Esophagus muscularis mucosa (tissue), 4 donors: ENCODE measurements around the gene CTSD. TPM values are rescaled to one million over a fixed set of nuclear protein-coding genes. Genes with fewer than 3 reads are reported as not detected.

Source experiments
- DNase-seq: peaks from one replicate; pipeline ENCODE4 v3.0.0-alpha.2; 2017; ENCODE audit errors: extremely low spot score
- H3K27ac ChIP-seq, 4 donors: fragments of 200-600 bp; sonication (generic); replicated peaks in 1 of 4; 1 replicate in 3 of 4; 2 replicates in 1 of 4; pipeline ENCODE4 v1.5.1; 2016 to 2019; ENCODE audit warnings: mild to moderate bottlenecking in 1 of 4
- H3K27me3 ChIP-seq, 4 donors: fragments of 200-600 bp; sonication (generic); one replicate each; pipeline versions ENCODE4 v1.5.1 to v1.6.0; 2016 to 2019
- H3K36me3 ChIP-seq, 4 donors: fragments of 200-600 bp; sonication (generic); one replicate each; pipeline ENCODE4 v1.5.1; 2016 to 2019
- H3K4me1 ChIP-seq, 4 donors: fragments of 200-600 bp; sonication (generic); one replicate each; pipeline ENCODE4 v1.5.1; 2016 to 2019
- H3K4me3 ChIP-seq, 4 donors: fragments of 200-600 bp; sonication (generic); 1 replicate in 2 of 4; 2 replicates in 2 of 4; pipeline ENCODE4 v1.5.1; 2016 to 2019; ENCODE audit warnings: mild to moderate bottlenecking in 4 of 4, moderate library complexity in 1 of 4
- H3K9me3 ChIP-seq, 4 donors: fragments of 200-600 bp; sonication (generic); 1 replicate in 3 of 4; 2 replicates in 1 of 4; pipeline ENCODE4 v1.5.1; 2016 to 2019
- EP300 ChIP-seq: sonication (generic); formaldehyde crosslinking; IDR thresholded peaks from one replicate; pipeline ENCODE4 v1.6.1; 2017; ENCODE audit warnings: antibody characterized with exemption
- POLR2A ChIP-seq: fragments of 450-650 bp; IDR thresholded peaks from one replicate; pipeline ENCODE4 v1.6.1; 2017; ENCODE audit warnings: antibody characterized with exemption, moderate library complexity, mild to moderate bottlenecking, low read depth
- POLR2AphosphoS5 ChIP-seq, 2 donors: sonication (generic); formaldehyde crosslinking; IDR thresholded peaks; one replicate each; pipeline ENCODE4 v1.6.1; 2017; ENCODE audit warnings: antibody characterized with exemption in 2 of 2
- WGBS: methylation state at CpG from one replicate; pipeline ENCODE4 v1.1.5; 2018; 5-methylcytosine and 5-hydroxymethylcytosine counted together
- intact Hi-C: fragments of 100-400 bp; cut with DNase I; formaldehyde crosslinking; loops from one replicate; pipeline ENCODE4 v1.15.1; 2023
- total RNA-seq, 4 donors: library from RNA; depleted of rRNA; stranded (reverse); fragments of >200 nt; gene quantifications; one replicate each; pipeline versions ENCODE4 v1.1.0 to v1.2.1, GENCODE V29; 2016
- TF ChIP-seq, protein P1 (sequence below), 3 experiments: fragments of 200-600 bp in 2 of 3; fragments of 450-650 bp in 1 of 3; sonication (generic) in 2 of 3; IDR thresholded peaks; one replicate each; pipeline ENCODE4 v1.5.1; 2017 to 2019; ENCODE audit warnings: antibody characterized with exemption in 3 of 3, mild to moderate bottlenecking in 2 of 3, moderate library complexity in 1 of 3

Gene CTSD
- total RNA-seq, 4 donors from 2014 or later: 186 to 338 (median 270) TPM

DNA sequence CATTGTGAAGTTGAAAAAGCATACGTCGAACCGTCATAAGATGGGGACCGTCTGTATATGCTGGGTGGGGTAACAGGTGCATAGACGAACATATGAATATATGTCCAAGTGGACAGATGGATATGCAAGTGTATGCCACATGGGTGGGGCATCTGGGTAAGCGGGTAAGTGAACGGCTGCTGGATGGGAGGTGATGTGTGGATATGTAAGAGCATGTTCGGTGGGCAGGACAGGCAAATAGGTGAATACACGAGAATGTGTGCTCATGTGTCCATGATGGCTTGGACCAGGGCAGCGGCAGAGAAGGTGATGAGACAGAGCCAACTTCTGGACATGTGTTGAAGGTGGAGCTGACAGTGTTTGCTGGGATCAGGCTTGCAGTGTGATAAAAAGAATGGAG lies 25.3 kb downstream of the CTSD start:
- Histone ChIP-seq H3K36me3 (no peaks in the 10 kb centered on the region), H3K27ac (no peak overlapping the region), H3K4me1 (no peaks in the 10 kb centered on the region), H3K27me3 (peaks cover 0 to 82% (median 11%) of the 10 kb centered on the region in 4 donors), H3K9me3 (peaks cover 0 to 20% (median 14%) of the 10 kb centered on the region in 4 donors), H3K4me3 (no peak overlapping the region)
- intact Hi-C loops: no loop called here
- 89% methylated on average over 10 of the region's 10 CpGs for WGBS
- TF ChIP-seq, protein P1, sequence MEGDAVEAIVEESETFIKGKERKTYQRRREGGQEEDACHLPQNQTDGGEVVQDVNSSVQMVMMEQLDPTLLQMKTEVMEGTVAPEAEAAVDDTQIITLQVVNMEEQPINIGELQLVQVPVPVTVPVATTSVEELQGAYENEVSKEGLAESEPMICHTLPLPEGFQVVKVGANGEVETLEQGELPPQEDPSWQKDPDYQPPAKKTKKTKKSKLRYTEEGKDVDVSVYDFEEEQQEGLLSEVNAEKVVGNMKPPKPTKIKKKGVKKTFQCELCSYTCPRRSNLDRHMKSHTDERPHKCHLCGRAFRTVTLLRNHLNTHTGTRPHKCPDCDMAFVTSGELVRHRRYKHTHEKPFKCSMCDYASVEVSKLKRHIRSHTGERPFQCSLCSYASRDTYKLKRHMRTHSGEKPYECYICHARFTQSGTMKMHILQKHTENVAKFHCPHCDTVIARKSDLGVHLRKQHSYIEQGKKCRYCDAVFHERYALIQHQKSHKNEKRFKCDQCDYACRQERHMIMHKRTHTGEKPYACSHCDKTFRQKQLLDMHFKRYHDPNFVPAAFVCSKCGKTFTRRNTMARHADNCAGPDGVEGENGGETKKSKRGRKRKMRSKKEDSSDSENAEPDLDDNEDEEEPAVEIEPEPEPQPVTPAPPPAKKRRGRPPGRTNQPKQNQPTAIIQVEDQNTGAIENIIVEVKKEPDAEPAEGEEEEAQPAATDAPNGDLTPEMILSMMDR (IDR thresholded peaks at IDR 0.05): no peak
- peak in 1 of 2 donors; percentile 9 for TF ChIP-seq POLR2AphosphoS5 (IDR thresholded peaks at IDR 0.05)
- DNase-seq: no peak

DNA sequence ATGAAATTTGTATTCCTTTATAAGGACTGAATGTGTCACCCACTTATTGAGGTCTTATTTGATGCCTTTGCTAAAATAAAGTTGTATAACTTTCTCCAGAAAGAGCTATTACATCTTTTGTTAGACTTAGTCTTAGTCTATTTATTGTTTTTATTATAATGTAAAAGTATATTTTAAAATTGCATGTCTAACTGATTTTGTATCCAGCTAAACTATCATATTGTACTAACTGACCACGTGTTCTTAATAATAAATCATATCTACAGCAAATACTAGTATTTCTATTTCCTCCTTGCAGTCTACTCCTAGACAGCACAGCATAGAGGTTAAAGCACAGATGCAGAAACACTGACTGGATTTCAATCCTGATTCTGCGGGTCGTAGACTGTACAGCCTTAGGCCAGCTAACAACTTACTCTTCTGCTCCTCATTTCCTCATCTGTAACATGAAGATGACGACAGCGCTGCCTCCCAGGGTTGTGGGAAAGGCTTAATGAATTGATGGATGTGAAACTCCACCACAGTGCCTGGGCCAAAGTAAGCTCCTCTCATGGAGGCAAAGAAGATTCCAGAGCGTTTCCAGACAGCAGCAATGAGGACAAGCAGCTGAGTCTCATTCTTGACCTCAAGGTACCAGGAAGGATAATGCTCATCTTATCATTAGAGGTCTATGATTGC lies 26.5 kb downstream of the CTSD start:
- 85% methylated on average over 6 of the region's 6 CpGs for WGBS
- Histone ChIP-seq H3K4me3 (no peak overlapping the region), H3K9me3 (peaks cover 0 to 20% (median 14%) of the 10 kb centered on the region in 4 donors), H3K4me1 (peaks cover 0 to 8% (median 5%) of the 10 kb centered on the region in 4 donors), H3K27me3 (peaks cover 0 to 93% (median 11%) of the 10 kb centered on the region in 4 donors), H3K27ac (no peak overlapping the region), H3K36me3 (no peaks in the 10 kb centered on the region)
- TF ChIP-seq POLR2A (no peak), EP300 (no peak), POLR2AphosphoS5 (IDR thresholded peaks at IDR 0.05) (no peak)
- TF ChIP-seq, protein P1 (IDR thresholded peaks at IDR 0.05): no peak
- intact Hi-C loops: no loop called here
- no peak for DNase-seq

DNA sequence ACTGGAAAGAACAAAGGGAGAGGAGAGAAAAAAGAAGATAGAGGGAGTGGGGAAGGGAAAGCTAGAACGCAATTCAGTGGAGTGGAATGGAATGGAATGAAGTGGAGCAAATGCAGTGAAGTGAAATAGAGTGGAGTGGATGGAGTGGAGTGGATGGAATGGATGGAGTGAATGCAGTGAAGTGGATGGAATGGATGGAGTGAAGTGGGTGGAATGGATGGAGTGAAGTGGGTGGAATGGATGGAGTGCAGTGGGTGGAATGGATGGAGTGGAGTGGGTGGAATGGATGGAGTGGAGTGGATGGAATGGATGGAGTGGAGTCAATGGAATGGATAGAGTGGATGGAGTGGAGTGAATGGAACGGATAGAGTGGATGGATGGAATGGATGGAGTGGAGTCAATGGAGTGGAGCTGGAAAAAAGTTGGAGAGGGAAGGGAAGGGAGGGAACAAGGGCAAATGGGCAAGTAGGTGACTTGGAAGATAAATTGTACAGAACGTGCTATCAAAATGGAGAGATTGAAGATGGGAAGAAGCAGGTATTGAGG lies 27.2 kb downstream of the CTSD start:
- H3K27me3 ChIP-seq: peaks cover 0 to 96% (median 11%) of the 10 kb centered on the region in 4 donors
- WGBS: 64% methylated on average over 3 of the region's 3 CpGs
- intact Hi-C loops: no loop called here

DNA sequence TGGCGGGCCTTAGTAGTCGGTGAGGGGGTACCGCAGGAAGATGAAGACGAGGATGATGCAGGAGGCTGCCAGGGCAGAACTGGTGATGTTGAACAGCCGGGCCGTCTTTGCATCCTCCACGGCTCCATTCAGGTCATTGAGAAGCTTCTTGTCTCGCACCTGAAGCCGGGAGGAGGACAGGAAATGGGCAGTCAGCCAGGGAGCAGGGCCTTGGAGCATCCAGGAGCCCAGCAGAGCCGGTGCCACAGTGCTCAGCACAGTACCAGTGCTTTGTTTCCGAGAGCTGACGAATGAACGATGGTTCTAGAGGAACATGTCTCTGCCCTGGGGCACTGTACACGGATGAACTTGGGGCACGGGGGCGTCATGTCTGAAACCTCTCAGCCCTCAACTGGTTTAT lies 28.5 kb downstream of the CTSD start:
- intact Hi-C loops: no loop called here
- Histone ChIP-seq H3K27ac (no peak overlapping the region), H3K27me3 (peaks cover 0 to 95% (median 11%) of the 10 kb centered on the region in 4 donors)

More for the DNA sequence above, 27.2 kb downstream of the CTSD start:
- DNase-seq: no peak
- Histone ChIP-seq H3K36me3 (no peaks in the 10 kb centered on the region), H3K4me3 (no peak overlapping the region), H3K9me3 (peaks cover 0 to 20% (median 14%) of the 10 kb centered on the region in 4 donors), H3K4me1 (peaks cover 0 to 15% (median 11%) of the 10 kb centered on the region in 4 donors), H3K27ac (no peak overlapping the region)
- TF ChIP-seq POLR2AphosphoS5 (IDR thresholded peaks at IDR 0.05): no peak
- no peak for TF ChIP-seq EP300
- TF ChIP-seq, protein P1 (IDR thresholded peaks at IDR 0.05): no peak
- no peak for TF ChIP-seq POLR2A

More for the DNA sequence above, 28.5 kb downstream of the CTSD start:
- Histone ChIP-seq H3K9me3 (peaks cover 0 to 20% (median 14%) of the 10 kb centered on the region in 4 donors), H3K4me1 (peaks cover 0 to 17% (median 11%) of the 10 kb centered on the region in 4 donors), H3K36me3 (no peaks in the 10 kb centered on the region), H3K4me3 (no peak overlapping the region)
- no peak for DNase-seq
- TF ChIP-seq, protein P1 (IDR thresholded peaks at IDR 0.05): no peak
- no peak for TF ChIP-seq POLR2A
- TF ChIP-seq EP300: no peak
- TF ChIP-seq POLR2AphosphoS5 (IDR thresholded peaks at IDR 0.05): no peak
- WGBS: 72% methylated on average over 16 of the region's 16 CpGs
